MM.1S (cell line): ENCODE results near the gene CPS1.

Source experiments
- DNase-seq: peaks from one replicate; pipeline ENCODE4 v3.0.0-alpha.2; 2015
- H2AFZ ChIP-seq: fragments of 300-600 bp; sonication (generic); 2 replicates; pipeline ENCODE4 v1.6.0; 2016; ENCODE audit warnings: antibody characterized with exemption, low read length
- H3F3A ChIP-seq: fragments of 300-600 bp; sonication (generic); 2 replicates; pipeline ENCODE4 v1.6.1; 2016; ENCODE audit warnings: mild to moderate bottlenecking, antibody characterized with exemption, low read length, moderate library complexity, mixed read lengths; ENCODE audit not compliant: insufficient read depth
- H3K27ac ChIP-seq: fragments of 300-600 bp; sonication (generic); 2 replicates; pipeline ENCODE4 v1.5.1; 2016; ENCODE audit warnings: mild to moderate bottlenecking, low read length
- H3K27me3 ChIP-seq: fragments of 300-600 bp; sonication (generic); replicated peaks from 2 replicates; pipeline ENCODE4 v1.6.0; 2016; ENCODE audit warnings: low read length; ENCODE audit not compliant: insufficient read depth
- H3K36me3 ChIP-seq: fragments of 300-600 bp; sonication (generic); replicated peaks from 2 replicates; pipeline ENCODE4 v1.6.1; 2016; ENCODE audit warnings: mild to moderate bottlenecking, low read length, mixed read lengths; ENCODE audit not compliant: insufficient read depth
- H3K4me1 ChIP-seq: fragments of 300-600 bp; sonication (generic); 2 replicates; pipeline ENCODE4 v1.6.1; 2016; ENCODE audit warnings: low read length, mixed read lengths
- H3K4me2 ChIP-seq: fragments of 300-600 bp; sonication (generic); 2 replicates; pipeline ENCODE4 v1.6.0; 2016; ENCODE audit warnings: low read depth, low read length
- H3K4me3 ChIP-seq: fragments of 300-600 bp; sonication (generic); 2 replicates; pipeline ENCODE4 v1.5.1; 2016; ENCODE audit warnings: low read length, mixed read lengths
- H3K79me2 ChIP-seq: fragments of 300-600 bp; sonication (generic); 2 replicates; pipeline ENCODE4 v1.6.1; 2016; ENCODE audit warnings: mixed run types, low read length, mixed read lengths
- H3K9ac ChIP-seq: fragments of 300-600 bp; sonication (generic); 2 replicates; pipeline ENCODE4 v1.6.1; 2016; ENCODE audit warnings: low read length, mixed read lengths
- H3K9me2 ChIP-seq: fragments of 300-600 bp; sonication (generic); replicated peaks from 2 replicates; pipeline ENCODE4 v1.6.1; 2016; ENCODE audit warnings: mild to moderate bottlenecking, low read length, mixed read lengths; ENCODE audit not compliant: insufficient read depth
- H3K9me3 ChIP-seq: fragments of 300-600 bp; sonication (generic); replicated peaks from 2 replicates; pipeline ENCODE4 v1.6.1; 2016; ENCODE audit warnings: mild to moderate bottlenecking, low read length, mixed read lengths; ENCODE audit not compliant: insufficient read depth
- H4K20me1 ChIP-seq: fragments of 300-600 bp; sonication (generic); 2 replicates; pipeline ENCODE4 v1.6.1; 2016; ENCODE audit warnings: mild to moderate bottlenecking, low read length, moderate library complexity, mixed read lengths; ENCODE audit not compliant: insufficient read depth
- CTCF ChIP-seq: fragments of 300-600 bp; sonication (generic); IDR thresholded peaks from 2 replicates; pipeline ENCODE4 v1.5.1; 2016; ENCODE audit warnings: antibody characterized with exemption, low read length, mixed read lengths
- EZH2 ChIP-seq: fragments of 300-600 bp; sonication (generic); optimal IDR thresholded peaks from 2 replicates; pipeline ENCODE3; 2017; ENCODE audit warnings: low read depth, mild to moderate bottlenecking, antibody characterized with exemption, low read length, mixed read lengths
- EZH2phosphoT487 ChIP-seq: fragments of 300-600 bp; sonication (generic); IDR thresholded peaks from 2 replicates; pipeline ENCODE4 v1.6.1; 2018; ENCODE audit warnings: antibody characterized with exemption, low read length

CPS1 gene

DNA sequence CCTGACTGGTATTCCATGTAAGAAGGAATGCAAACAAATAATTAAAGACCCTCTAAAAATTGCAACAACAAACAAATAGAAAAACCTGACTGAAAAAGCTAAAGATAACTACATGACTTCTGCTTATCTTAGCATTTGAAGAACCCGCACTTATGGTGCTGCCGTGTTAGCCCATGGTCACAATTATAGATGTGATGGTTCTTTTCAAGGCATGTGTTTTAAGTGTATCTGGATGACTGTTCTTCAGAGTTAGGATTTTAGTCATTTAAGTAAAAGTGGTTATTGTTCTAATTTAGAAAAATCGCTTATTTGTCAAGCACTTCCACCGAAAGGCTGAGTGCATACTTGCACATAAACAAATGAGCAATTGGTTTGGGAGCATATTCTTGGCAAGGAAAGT, 77.3 kb downstream of the CPS1 start:
- Histone ChIP-seq H3K9me2 (no peaks in the 10 kb centered on the region), H3K27me3 (no peaks in the 10 kb centered on the region), H3K79me2 (no peaks in the 10 kb centered on the region), H3K4me2 (no peak overlapping the region), H3K36me3 (no peaks in the 10 kb centered on the region), H4K20me1 (no peaks in the 10 kb centered on the region), H3F3A (no peaks in the 10 kb centered on the region), H3K9ac (no peak overlapping the region), H3K9me3 (no peaks in the 10 kb centered on the region), H3K4me1 (no peaks in the 10 kb centered on the region), H3K27ac (no peak overlapping the region), H2AFZ (no peak overlapping the region), H3K4me3 (no peak overlapping the region)
- DNase-seq, result no peak
- no peak for TF ChIP-seq CTCF
- no peak for TF ChIP-seq EZH2
- TF ChIP-seq EZH2phosphoT487, result no peak

- H3K79me2 ChIP-seq, result no peaks in the 10 kb centered on the region
- H3K27ac ChIP-seq, result no peak overlapping the region
- H2AFZ ChIP-seq, result no peak overlapping the region
- H3K4me1 ChIP-seq, result no peaks in the 10 kb centered on the region
- H3F3A ChIP-seq, result no peaks in the 10 kb centered on the region
- H3K4me2 ChIP-seq, result no peak overlapping the region
- DNase-seq, result no peak
- no peaks in the 10 kb centered on the region for H3K36me3 ChIP-seq
- H3K4me3 ChIP-seq, result no peak overlapping the region
- H3K27me3 ChIP-seq, result no peaks in the 10 kb centered on the region
- no peaks in the 10 kb centered on the region for H3K9me2 ChIP-seq
- TF ChIP-seq EZH2phosphoT487 (no peak), EZH2 (no peak), CTCF (no peak)
- no peak overlapping the region for H3K9ac ChIP-seq
- no peaks in the 10 kb centered on the region for H4K20me1 ChIP-seq
- no peaks in the 10 kb centered on the region for H3K9me3 ChIP-seq
Measured at GRCh38 chr2:210635257-210635656, 78.9 kb downstream of the CPS1 start.

DNA sequence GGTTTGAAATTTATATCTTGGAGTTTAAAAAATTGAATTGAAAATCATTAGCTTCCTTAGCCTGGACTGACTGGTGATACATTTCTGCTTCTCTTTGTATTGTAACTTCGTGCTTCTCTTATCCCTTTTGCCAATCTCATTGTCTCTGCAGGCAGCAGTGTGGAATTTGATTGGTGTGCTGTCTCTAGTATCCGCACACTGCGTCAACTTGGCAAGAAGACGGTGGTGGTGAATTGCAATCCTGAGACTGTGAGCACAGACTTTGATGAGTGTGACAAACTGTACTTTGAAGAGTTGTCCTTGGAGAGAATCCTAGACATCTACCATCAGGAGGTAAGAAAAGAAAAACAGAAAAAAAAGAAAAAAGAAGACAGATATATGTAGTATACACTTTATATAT, 85.9 kb downstream of the CPS1 start:
- no peaks in the 10 kb centered on the region for H3K9me3 ChIP-seq
- no peaks in the 10 kb centered on the region for H3K79me2 ChIP-seq
- no peak overlapping the region for H3K4me3 ChIP-seq
- TF ChIP-seq EZH2phosphoT487 (no peak), EZH2 (no peak), CTCF (no peak)
- H3K36me3 ChIP-seq, result no peaks in the 10 kb centered on the region
- H3K9me2 ChIP-seq, result no peaks in the 10 kb centered on the region
- H3K4me2 ChIP-seq, result no peak overlapping the region
- H3K9ac ChIP-seq, result no peak overlapping the region
- no peak overlapping the region for H3K27ac ChIP-seq
- no peaks in the 10 kb centered on the region for H3F3A ChIP-seq
- H2AFZ ChIP-seq, result no peak overlapping the region
- no peaks in the 10 kb centered on the region for H3K27me3 ChIP-seq
- no peak for DNase-seq
- no peaks in the 10 kb centered on the region for H3K4me1 ChIP-seq
- H4K20me1 ChIP-seq, result no peaks in the 10 kb centered on the region

GRCh38 chr2:210647151-210647550, 90.8 kb downstream of the CPS1 start:
- TF ChIP-seq EZH2phosphoT487, result no peak
- TF ChIP-seq EZH2, result no peak
- TF ChIP-seq CTCF, result no peak
- H3K9ac ChIP-seq, result no peak overlapping the region
- no peaks in the 10 kb centered on the region for H3K9me2 ChIP-seq
- no peaks in the 10 kb centered on the region for H4K20me1 ChIP-seq
- no peaks in the 10 kb centered on the region for H3F3A ChIP-seq
- no peak for DNase-seq
- H3K27ac ChIP-seq, result no peak overlapping the region
- no peak overlapping the region for H2AFZ ChIP-seq
- no peaks in the 10 kb centered on the region for H3K27me3 ChIP-seq
- no peaks in the 10 kb centered on the region for H3K4me1 ChIP-seq
- H3K4me3 ChIP-seq, result no peak overlapping the region
- no peaks in the 10 kb centered on the region for H3K9me3 ChIP-seq
- H3K36me3 ChIP-seq, result no peaks in the 10 kb centered on the region
- no peak overlapping the region for H3K4me2 ChIP-seq
- H3K79me2 ChIP-seq, result no peaks in the 10 kb centered on the region
